Mucosa of gallbladder (tissue), 1 donor: ENCODE data around the gene TMCC1. TPM values are rescaled to one million over a fixed set of nuclear protein-coding genes. Genes with fewer than 3 reads are reported as not detected.
"Not testable (repeated sequence)": the region's sequence is repeated elsewhere in the genome, so short reads cannot be mapped to it uniquely, and the experiment has no call there.

Source experiments
- DNase-seq: peaks from one replicate; pipeline ENCODE4 v3.0.0-alpha.2; 2020; ENCODE audit warnings: low spot score
- total RNA-seq: library from RNA; stranded (reverse); gene quantifications from one replicate; pipeline ENCODE4 v1.2.1, GENCODE V29; 2021
- donor health status: DM: no; HTN: no; CAD: no.

TMCC1 gene
- total RNA-seq, 1 donor from 2014 or later: 52.9 TPM

DNA sequence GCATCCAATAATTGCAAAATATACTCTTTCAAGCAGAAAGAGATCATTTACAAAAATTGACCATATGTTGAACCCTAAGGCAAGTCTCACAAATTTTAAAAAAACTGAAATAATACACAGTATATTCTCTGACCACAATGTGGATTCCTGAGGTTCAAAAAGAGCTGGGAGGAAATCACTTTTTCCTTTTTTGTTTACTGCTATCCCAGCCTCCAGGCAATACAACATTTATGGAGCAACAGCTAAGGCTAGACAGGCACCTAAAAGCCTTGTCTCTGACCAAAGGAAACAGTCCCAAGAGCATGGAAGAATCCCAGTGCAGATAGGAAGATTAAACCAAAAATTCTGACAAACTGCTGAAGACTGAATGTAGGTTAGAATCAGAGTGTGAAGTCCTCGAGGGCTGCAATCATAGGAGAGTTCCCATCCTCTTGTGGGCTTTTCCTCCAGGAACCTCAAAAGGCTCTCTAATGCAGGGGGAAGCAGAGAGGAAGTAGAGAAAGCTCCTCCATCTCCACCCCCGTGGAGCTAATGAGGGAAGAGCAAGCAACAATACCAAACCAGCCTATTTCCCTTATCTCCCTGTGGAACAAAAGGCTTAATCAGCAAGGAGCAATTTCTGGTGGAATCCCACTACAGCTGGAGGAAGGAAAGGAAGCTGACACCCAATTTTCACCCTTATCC, 57.0 kb downstream of the TMCC1 start:
- no peak for DNase-seq

DNA sequence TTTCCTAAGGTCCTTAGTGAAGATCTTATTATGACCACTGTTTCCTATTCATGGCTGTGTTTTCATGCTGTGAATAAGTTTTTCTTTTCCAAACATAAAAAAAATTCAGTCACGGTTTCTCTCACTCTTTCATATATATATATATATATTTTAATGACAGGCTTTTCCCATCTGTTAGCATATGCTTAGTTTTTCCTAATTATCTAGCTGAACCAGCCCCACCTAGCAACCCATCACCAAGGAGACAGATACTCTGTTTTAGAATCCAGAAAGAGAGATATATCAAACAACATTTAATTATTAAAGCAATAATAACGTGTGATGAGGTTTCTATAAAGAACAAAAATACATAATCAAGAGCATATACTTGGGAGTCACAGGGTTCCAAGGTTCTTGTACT, 58.3 kb downstream of the TMCC1 start:
- no peak for DNase-seq

DNA sequence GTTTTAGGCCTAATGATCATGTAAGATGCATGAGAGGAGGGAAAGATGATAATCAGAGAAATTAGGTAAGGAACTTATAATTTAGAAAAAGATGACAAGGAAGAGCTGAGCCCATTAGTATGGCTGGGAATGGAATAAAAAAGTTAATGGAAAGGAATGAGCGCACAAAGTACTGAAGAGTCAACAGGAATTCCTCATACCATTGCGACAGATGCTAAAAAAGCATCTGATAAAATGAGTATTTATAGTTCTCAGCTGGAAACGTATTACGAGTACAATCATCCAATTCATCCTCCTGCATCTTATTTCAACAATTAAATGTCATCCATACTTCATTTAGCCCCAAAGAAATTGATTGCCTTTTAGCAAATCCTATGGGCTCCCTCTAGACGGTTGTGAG, 58.9 kb downstream of the TMCC1 start:
- DNase-seq: no peak

DNA sequence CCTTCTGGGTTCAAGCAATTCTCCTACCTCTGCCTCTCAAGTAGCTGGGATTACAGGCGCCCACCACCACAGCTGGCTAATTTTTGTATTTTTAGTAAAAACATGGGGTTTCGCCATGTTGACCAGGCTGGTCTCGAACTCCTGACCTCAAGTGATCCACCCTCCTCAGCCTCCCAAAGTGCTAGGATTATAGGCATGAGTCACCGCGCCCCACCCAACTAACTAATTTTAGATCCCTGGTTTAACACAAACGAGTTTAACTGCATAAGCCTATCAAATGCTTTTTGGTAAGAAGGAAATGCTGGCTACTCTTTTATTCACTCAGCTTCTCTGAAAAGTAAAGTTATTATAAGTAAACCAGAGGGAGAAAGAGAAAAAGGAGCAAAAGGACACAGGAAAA, 61.6 kb downstream of the TMCC1 start:
- not testable (repeated sequence) for DNase-seq

DNA sequence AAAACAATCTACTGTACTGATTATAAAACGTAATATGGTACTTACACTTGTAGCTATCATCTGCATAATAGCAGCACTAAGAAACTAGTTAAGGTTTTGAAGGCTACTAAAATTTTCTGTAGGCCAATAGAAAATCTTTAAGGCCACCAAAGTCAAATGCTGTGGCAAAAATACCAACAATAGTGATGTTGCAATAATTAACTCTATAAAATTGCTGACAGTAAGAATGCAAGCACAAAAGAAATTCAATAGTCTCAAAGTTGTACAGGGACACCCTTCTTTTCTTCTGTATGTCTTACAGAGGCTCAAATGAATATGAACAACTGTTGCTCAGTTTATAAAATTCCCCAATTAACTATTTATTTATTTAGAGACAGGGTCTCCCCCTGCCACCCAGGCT, 62.0 kb downstream of the TMCC1 start:
- no peak for DNase-seq

DNA sequence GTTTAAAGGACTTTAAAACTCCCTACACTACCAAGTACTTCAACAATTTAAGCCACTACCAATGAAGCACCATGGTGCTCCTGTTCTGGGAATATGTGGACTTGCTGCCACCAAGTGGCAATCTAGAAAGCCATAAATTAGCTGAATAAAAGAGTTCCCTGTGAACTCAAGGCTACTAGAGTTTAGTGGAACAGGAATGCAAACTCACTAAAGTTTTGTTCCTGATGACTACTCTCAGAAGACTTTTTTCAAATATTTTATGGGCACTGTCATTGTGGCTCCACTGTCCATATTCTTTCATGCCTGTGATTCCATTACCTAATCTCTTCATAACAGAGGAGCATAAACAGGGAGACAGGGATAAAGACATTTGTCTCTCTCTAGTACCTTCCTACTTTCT, 63.9 kb downstream of the TMCC1 start:
- DNase-seq: peak; percentile 67

DNA sequence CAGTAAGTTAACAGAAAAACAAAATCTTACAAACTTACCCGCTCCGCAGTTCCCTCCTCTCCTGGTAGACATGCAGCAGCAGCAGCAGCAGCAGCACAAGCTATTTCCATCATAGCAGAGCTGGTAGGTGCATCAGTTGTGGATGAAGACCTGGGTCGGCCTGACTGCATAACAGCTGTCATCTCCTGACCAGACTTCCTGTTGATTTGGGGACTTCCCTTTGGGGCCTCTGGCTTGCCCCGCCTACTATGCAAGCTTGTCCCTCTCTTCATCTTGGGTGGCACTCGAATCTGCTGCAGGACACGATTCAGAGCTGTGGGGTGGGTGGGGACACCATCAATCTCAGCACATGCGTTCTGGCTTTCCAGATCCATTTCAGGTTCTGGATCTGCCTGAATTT, 65.7 kb downstream of the TMCC1 start:
- DNase-seq: no peak

DNA sequence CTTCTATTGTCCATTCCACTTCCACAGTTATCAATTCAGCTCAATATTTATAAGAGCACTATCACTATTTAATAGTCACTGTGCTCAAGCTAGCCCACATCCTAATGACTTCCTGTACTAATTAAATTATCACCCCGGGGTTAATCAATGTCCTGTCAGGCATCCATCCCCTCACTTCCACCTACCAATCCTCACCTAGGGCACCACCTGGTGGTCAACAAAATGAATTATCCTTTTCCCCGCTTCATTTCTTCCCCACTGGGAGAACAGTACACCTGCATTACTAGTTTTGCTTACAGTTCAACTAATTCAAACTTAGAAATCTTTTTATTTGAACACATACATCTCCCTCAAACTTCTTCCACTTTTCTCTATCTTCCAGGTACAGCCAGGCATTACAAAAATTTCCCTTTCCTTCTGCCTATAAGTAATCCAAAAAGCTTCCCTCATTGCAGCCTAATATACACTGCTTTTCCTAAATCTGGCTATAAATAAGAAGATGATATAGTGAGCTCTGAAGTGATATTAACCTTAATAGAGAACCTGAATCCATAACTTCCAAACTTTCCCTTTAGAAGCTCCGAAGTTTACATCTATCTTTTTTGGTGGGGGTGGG, 68.5 kb downstream of the TMCC1 start:
- peak; percentile 27 for DNase-seq

DNA sequence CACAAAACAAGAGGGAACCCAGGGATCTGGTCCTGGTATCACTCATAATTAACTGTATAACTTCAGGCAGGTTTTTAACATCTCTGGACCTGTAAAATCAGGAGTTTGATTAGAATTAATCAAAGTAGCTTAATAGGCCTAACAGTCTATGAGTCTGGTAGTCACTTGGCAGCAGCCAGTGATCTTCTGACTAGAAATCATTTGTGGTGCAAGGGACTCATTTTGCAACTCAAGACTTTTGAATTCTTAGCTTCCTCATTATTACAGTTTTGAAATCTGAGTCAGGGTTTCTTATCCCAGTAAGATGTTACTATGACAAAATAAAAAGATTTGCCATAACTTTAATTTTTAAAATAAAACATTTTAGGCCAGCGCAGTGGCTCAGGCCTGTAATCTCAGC, 70.8 kb downstream of the TMCC1 start:
- no peak for DNase-seq

DNA sequence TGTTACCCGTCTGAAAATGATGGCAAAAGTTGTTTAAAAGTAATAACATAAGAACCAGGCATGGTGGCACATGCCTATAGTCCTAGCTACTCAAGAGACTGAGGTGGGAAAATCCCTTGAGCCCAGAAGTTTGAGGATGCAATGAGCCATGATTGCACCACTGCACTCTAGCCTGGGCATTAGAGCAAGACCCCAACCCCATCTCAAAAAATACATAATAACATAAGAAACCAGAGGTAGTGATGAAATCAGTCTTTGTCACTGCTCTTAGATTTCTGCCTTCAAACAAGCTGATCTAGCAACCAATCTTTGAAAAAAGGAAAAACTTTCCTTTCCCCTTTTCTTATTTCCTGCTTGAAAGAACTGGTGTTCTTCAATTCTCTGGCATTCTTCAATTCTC, 71.3 kb downstream of the TMCC1 start:
- DNase-seq: no peak

DNA sequence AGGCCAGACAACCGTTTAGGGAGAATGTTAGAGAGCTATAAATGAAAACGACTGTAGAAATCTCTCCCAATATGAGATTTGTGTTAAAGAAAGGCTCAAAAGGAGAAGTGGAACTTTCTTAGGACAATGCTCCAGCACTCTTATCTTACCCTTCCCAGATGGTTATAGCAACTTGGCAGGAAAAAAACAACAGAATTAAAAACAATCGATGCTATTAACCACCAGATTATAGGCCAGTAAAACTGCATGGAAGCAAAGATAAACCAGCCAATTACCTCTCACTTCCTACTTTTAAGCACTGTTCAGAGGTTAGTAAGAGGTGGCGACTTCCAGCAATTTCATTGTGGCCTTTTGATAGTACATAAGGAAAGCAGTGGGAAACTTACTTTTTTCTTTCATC, 72.9 kb downstream of the TMCC1 start:
- no peak for DNase-seq

DNA sequence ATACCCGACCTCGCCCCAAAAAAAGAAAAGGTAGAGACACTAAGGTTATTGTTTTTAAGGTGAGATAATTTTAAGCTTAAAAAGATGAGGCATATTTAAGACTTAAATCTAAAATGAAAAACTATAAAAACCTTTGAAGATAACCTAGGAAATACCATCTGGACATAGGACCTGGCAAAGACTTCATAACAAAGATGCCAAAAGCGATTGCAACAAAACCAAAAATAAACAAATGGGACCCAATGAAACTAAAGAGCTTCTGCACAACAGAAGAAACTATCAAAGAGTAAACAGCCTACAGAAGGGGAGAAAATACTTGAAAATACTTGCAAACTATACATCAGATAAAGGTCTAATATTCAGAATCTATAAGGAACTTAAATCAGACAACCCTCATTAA, 80.9 kb downstream of the TMCC1 start:
- no peak for DNase-seq

DNA sequence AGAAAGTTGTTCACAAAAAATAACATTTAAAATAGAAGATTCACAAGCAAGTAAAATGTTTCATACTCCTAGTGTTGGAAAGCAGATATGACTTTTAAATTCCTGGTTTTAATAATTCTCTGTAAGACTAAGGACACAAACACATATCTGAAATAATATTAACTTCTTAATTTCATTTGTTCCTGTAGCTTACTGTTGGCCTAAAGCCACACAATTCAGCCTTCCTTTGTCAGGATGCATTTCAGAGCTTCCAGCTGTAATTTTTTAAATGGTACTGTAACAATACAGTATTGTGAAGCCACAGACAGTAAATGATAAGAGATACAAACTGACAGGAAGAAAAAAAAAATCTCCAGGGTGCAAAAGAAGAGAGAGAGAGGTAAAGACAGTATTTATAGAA, 84.2 kb downstream of the TMCC1 start:
- DNase-seq: no peak

DNA sequence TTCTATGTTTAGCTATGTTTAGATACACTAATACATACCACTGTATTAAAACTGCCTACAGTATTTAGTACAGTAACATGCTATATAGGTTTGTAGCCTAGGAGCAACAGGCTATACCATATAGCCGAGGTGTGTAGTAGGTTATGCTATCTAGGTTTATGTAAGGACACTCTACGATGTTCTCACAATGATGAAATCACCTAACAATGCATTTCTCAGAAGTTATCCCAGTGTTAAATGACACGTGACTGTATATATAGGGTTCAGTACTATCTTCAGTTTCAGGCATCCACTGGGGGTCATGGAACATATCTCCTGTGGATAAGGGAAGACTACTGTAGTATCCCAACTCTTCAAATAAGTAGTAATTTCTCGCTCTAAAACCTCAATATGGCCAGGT, 97.4 kb downstream of the TMCC1 start:
- no peak for DNase-seq

DNA sequence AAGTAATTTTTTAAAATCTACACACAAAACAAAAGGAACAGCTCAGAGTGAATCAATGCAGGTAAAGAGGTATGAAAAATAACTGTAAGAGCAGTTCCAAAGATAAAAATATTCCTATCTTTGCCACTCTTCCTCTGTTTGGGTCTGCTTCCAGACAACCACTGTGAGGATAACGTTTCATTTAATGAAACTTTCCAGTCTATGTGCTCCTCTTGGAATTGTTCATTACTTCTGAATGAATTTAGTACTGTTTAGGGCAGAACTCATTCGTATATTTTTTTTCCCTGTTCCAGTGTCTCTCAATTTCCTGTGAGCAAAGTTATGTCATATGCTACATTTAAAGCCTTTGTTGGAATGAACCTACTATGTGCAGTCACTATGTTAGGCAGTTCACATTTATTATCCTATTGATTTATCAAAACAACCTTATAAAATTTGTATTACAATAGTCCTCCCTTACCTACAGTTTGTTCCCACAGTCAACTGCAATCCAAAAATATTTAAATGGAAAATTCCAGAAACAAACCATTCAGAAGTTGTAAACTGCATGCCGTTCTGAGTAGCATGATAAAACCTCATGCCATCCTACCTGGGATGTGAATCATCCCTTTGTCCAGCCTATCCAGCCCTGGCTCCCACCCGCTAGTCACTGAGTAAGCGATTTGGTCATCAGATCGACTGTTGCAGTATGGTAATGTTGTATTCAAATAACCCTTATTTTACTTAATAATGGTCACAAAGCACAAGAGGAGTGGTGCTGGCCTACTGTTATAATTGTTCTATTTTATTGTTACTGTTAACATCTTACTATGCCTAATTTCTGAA, 98.1 kb downstream of the TMCC1 start:
- DNase-seq: no peak

DNA sequence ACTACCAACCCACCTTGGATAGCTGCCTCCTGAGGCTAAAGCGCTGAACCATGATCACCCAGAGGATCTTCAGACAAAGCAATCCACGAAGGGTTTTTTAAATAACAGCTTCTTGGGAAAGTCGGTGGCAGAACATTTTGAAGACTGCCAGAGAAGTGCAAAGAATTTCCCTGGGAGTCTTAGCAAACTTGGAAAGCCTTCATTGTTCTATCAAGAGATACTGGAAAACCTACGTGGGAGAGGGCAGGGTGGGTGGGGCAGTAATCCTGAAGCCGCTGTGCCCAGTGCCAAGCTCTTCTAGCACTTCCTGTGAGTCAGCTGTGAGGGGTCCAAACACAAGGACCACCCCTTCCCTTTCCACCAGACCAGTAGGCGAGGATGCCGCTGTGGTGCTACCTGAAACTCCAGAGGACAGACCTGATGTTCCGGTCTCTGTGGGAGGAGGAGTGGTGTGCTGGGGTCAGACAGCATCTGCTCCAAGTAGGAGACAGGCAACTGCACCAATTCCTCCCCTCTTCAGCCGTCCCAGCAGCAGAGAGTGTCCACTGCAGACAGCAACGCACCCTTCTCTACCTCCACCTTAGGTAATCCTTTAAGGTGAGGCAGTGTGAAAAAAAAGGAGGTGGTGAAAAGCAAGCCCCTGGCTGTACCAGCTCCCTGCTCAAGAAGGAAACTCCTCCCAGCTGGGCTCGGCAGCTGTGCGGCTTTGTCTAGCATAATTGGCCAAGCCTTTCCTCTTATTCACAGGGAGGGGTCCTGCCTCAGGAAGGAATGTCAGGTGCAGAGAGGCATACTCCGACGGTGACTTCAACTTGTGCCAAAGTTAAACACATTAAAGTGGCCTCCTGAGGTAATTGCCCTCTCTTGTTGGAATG, 99.0 kb downstream of the TMCC1 start:
- DNase-seq: peak; percentile 62

DNA sequence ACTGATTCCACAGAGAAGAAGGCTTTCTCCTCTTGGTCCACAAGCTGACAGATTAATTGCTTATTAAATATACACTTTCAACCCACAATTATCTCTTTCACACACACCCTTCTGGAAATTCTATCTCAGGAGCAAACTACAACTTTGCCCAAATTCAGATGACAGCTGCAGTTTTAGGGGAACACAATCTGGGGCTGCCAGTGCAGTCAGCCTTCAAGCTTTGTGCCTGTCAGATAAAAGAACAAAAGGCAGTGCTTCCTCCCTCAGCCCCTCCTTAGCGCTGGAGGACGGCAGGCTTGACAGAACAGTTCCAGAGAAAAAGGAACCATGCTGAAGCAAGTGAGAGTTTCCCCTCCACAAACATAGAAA, 99.6 kb downstream of the TMCC1 start:
- no peak for DNase-seq

DNA sequence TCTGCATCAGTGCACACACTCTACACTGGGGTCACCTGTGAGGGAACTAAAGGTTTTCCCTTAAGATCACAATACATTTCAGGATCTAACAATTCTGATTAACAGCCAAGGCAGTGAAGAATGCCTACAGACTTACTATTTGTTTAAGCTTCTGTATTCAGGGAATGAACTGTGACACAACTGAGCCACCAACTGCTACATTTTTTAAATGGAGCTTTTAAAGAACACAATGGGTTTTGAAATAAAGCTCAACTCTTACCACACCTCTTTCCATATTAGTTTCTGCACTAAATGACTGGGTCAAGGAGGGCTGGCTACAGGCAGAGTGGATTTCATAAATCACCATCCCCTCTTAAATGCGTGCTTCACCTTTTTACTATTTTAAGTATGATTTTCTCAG, 100.2 kb downstream of the TMCC1 start:
- no peak for DNase-seq

DNA sequence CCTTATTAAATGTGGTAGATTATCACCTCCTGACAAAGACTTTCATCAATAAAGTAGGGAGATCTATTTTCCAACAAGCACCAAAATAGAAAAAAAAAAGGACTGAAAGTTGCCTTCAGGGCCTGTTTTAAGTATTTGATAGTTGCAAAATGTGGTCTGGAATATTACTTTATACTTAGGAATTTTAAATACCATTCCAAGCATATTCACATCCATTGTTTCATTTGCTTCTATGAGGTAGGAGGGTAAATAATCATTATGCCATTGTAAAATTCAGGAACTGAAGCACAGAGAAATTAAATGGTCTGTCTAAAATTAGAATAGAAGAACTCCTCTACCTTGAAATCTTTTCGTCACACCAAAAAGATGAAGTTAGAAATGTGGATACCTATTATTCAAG, 110.0 kb downstream of the TMCC1 start:
- DNase-seq: no peak

DNA sequence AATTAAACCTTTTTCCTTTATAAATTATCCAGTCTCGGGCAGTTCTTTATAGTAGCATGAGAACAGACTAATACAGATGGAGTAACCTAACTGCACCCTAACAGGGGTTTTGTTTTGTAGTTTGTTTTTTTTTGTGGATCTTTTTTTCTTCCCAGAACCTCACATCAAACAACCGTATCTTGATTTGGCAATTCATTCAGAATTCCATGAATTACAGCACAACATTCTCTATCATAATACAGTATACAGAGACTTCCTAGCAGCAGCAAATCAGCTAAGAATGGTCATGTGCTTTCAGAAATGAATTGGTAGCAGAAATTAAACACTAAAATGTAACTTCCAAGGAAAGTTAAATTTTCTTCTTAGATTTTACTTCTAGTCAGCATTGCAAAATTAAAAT, 114.6 kb downstream of the TMCC1 start:
- DNase-seq: no peak

DNA sequence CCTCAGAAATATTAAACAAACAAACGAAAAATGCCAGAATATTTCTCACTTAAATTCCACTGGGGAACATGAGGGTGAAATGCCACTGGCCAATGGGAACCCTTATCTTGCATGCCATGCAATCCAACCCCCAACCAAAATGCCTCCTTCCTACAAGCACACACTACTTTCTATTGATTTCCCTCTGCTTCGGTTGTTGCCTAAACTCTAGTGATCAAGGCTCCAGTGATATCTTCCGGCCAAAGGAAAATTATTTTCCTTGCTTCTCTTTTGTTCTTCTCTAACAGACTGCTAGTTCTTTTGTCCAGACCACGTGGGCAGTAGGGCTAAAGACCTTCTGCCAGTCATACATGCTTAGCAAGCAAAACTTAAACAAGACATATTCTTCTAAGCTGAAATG, 115.7 kb downstream of the TMCC1 start:
- DNase-seq: no peak

DNA sequence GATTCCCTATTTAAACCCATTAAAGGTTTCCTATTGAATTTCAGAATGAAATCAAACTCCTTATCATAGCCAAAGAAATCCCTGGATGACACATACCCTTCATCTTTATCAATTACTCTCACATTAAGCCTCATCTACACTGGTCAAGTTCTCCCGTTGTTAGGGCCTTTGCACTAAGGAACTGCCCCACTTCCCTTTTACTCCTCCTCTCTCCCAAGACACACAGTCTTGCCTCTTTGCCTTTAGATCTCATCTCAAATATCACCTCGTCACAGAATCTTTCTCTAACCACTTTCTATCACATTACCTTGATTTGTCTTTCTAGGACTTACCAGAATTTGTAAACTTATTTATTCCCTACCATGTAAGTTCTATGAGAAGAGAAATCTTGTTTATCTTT, 117.6 kb downstream of the TMCC1 start:
- DNase-seq: no peak
